Prostate gland (tissue), 2 donors: ENCODE results near the gene CDK5R1. TPM values are rescaled to one million over a fixed set of nuclear protein-coding genes. Genes with fewer than 3 reads are reported as not detected.

Experiments used
- DNase-seq: peaks from one replicate; pipeline ENCODE4 v3.0.0-alpha.2; 2019; ENCODE audit warnings: low spot score
- H3K27ac ChIP-seq, 2 donors: fragments of 200-600 bp; sonication (generic); 2 replicates each; pipeline ENCODE4 v1.5.1; 2017 to 2019
- H3K27me3 ChIP-seq: fragments of 200-600 bp; sonication (generic); replicated peaks from 2 replicates; pipeline ENCODE4 v1.5.1; 2019; ENCODE audit not compliant: insufficient read depth
- H3K36me3 ChIP-seq, 2 donors: fragments of 200-600 bp; sonication (generic); 1 replicate in 1 of 2; 2 replicates in 1 of 2; pipeline versions ENCODE4 v1.5.1 to v1.8.1; 2017 to 2019
- H3K4me1 ChIP-seq: fragments of 200-600 bp; sonication (generic); replicated peaks from 2 replicates; pipeline ENCODE4 v1.5.1; 2019
- H3K4me3 ChIP-seq, 2 donors: fragments of 200-600 bp; sonication (generic); 2 replicates each; pipeline ENCODE4 v1.5.1; 2017 to 2019
- H3K9me3 ChIP-seq: fragments of 200-600 bp; sonication (generic); 2 replicates; pipeline ENCODE4 v1.5.1; 2017
- CTCF ChIP-seq, 4 experiments: fragments of 200-600 bp in 2 of 4; fragments of 450-650 bp in 2 of 4; sonication (generic) in 2 of 4; IDR thresholded peaks; 1 replicate in 3 of 4; 2 replicates in 1 of 4; pipeline ENCODE4 v1.5.1; 2016 to 2019; ENCODE audit warnings: antibody characterized with exemption in 4 of 4, mild to moderate bottlenecking in 2 of 4, moderate library complexity in 2 of 4
- POLR2A ChIP-seq: fragments of 450-650 bp; IDR thresholded peaks from one replicate; pipeline ENCODE4 v1.6.1; 2016; ENCODE audit warnings: antibody characterized with exemption, mild to moderate bottlenecking
- POLR2AphosphoS5 ChIP-seq: sonication (generic); formaldehyde crosslinking; IDR thresholded peaks from one replicate; pipeline ENCODE4 v1.6.1; 2017; ENCODE audit warnings: antibody characterized with exemption
- WGBS: methylation state at CpG from one replicate; pipeline ENCODE4 v1.1.5; 2018; 5-methylcytosine and 5-hydroxymethylcytosine counted together
- intact Hi-C: fragments of 100-400 bp; cut with DNase I; formaldehyde crosslinking; loops from one replicate; pipeline ENCODE4 v1.14.2; 2022
- total RNA-seq, 2 donors: library from RNA; depleted of rRNA; stranded (reverse); fragments of >200 nt; gene quantifications; one replicate each; pipeline ENCODE4 v1.1.0, GENCODE V29; 2016

The CDK5R1 gene
- total RNA-seq, 2 donors from 2014 or later = 0.46 to 5.1 TPM

DNA sequence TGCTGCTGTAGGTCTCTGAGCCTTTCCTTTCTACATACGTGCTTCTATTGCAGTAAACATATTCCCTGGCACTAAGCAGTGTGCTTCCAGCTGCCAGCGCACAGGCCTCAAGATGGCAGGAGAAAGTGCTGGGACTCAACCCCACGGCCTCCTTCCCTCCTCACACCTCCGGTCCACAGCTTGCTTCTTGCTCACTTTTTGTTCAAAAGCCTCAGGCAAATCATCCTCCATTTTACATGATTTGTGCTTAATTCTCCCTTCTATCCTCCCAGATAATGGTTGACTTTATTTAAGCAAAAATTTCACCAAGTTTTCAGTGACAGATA lies 5.4 kb downstream of the CDK5R1 start:
- TF ChIP-seq POLR2AphosphoS5 (no peak), POLR2A (no peak), CTCF (IDR thresholded peaks at IDR 0.05) (no peak)

GRCh38 chr17:32492648-32493289 lies 6.0 kb downstream of the CDK5R1 start:
- WGBS = 91% methylated on average over 7 of the region's 7 CpGs
- TF ChIP-seq POLR2A (no peak), CTCF (IDR thresholded peaks at IDR 0.05) (no peak), POLR2AphosphoS5 (no peak)

More for the DNA sequence above, 5.4 kb downstream of the CDK5R1 start:
- no peak overlapping the region for H3K27ac ChIP-seq
- no peaks in the 10 kb centered on the region for H3K27me3 ChIP-seq
- no peaks in the 10 kb centered on the region for H3K9me3 ChIP-seq
- no peaks in the 10 kb centered on the region for H3K36me3 ChIP-seq
- 82% methylated on average over 4 of the region's 4 CpGs for WGBS
- no peak for DNase-seq
- intact Hi-C loops = no loop called here
- no peaks in the 10 kb centered on the region for H3K4me1 ChIP-seq
- H3K4me3 ChIP-seq = no peak overlapping the region

GRCh38 chr17:32493571-32493970 lies 6.8 kb downstream of the CDK5R1 start:
- Histone ChIP-seq H3K27me3 (no peaks in the 10 kb centered on the region), H3K9me3 (no peaks in the 10 kb centered on the region), H3K4me3 (no peak overlapping the region), H3K27ac (no peak overlapping the region), H3K36me3 (no peaks in the 10 kb centered on the region), H3K4me1 (no peaks in the 10 kb centered on the region)
- no peak for TF ChIP-seq CTCF (IDR thresholded peaks at IDR 0.05)
- TF ChIP-seq POLR2A = no peak
- TF ChIP-seq POLR2AphosphoS5 = no peak
- intact Hi-C loops = no loop called here
- DNase-seq = no peak
- 94% methylated on average over 15 of the region's 15 CpGs for WGBS

More at GRCh38 chr17:32492648-32493289, 6.0 kb downstream of the CDK5R1 start:
- Histone ChIP-seq H3K27ac (no peak overlapping the region), H3K27me3 (no peaks in the 10 kb centered on the region), H3K4me3 (no peak overlapping the region), H3K36me3 (no peaks in the 10 kb centered on the region), H3K4me1 (no peaks in the 10 kb centered on the region), H3K9me3 (no peaks in the 10 kb centered on the region)
- no peak for DNase-seq
- intact Hi-C loops = no loop called here

GRCh38 chr17:32493976-32494513 lies 7.3 kb downstream of the CDK5R1 start:
- no peak overlapping the region for H3K4me3 ChIP-seq
- intact Hi-C loops = no loop called here
- DNase-seq = no peak
- WGBS = 95% methylated on average over 11 of the region's 11 CpGs
- TF ChIP-seq CTCF (IDR thresholded peaks at IDR 0.05) (no peak), POLR2AphosphoS5 (no peak), POLR2A (no peak)
- no peaks in the 10 kb centered on the region for H3K4me1 ChIP-seq
- H3K27ac ChIP-seq = no peak overlapping the region
- H3K27me3 ChIP-seq = no peaks in the 10 kb centered on the region
- no peaks in the 10 kb centered on the region for H3K36me3 ChIP-seq
- H3K9me3 ChIP-seq = no peaks in the 10 kb centered on the region
